NK-92 treated with Interleukin-12 subunit alpha and Interleukin-12 subunit beta, amount 100 ng/mL, for 24 hours (cell line): ENCODE data around the gene PDGFA.

Experiments
- DNase-seq: peaks from one replicate; lab custom pipeline; 2025; lab: John Stamatoyannopoulos, UW

The PDGFA gene

DNA sequence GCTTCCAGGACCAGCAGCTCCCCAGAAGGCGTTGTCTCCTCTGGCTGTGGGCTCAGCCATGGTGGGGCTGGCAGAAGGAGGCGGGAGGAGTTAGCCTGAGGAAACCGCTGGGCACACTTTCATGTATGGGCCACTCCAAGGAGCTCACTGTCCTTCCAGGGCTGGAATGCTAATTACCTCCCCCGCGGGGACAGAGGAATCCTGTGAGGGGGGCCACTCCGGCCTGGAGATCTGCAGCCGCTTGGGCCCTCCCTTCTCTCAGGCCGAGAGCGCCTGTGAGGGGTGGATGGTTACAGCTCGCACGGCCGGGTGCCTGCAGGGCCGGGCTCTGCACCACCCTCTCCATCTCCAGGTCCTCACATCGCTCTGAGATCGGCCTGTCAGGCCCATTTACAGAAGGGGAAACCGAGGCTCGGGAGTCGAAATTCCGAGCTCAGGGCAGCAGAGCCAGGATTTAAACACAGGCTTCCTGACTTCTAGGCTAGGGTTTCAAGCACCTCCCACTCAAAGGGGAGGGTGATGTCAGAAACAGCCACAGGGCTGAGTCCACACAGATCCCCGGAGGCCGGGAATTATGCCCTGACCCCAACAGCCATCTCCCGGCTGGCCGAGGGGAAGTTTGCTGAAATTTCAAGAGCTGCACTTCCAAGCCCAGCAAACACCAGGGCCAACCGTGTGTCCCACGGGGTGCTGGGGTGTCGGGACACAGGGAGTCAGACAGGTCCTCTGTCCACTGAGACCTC, 59.1 kb downstream of the PDGFA start:
- DNase-seq, result no peak

DNA sequence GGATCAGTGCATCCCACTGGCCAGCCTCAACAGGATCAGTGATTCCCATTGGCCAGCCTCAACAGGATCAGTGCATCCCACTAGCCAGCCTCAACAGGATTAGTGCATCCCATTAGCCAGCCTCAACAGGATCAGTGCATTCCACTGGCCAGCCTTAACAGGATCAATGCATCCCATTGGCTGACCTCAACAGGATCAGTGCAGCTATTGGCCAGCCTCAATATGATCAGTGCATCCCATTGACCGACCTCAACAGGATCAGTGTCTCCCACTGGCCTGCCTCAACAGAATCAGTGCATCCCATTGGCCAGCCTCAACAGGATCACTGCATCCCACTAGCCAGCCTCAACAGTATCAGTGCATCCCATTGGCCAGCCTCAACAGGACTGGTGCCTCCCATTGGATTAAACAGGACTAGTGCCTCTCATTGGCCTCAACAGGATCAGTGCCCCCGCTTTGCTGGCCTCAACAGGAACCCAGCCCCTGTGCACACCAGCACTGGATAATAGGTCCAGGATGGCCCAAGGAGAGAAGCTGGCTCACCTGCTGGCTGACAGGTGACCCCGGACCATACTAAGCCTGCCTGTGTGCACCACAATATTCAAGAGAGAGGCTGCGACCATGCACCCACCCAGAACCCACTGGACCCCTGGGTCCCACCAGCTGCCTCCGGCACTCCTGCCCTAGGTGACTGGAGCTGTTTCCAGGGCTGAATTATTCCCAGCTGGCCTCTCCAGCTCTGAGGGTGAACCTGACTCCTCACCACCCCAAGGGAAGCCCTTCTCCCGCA, 59.9 kb downstream of the PDGFA start:
- no peak for DNase-seq

DNA sequence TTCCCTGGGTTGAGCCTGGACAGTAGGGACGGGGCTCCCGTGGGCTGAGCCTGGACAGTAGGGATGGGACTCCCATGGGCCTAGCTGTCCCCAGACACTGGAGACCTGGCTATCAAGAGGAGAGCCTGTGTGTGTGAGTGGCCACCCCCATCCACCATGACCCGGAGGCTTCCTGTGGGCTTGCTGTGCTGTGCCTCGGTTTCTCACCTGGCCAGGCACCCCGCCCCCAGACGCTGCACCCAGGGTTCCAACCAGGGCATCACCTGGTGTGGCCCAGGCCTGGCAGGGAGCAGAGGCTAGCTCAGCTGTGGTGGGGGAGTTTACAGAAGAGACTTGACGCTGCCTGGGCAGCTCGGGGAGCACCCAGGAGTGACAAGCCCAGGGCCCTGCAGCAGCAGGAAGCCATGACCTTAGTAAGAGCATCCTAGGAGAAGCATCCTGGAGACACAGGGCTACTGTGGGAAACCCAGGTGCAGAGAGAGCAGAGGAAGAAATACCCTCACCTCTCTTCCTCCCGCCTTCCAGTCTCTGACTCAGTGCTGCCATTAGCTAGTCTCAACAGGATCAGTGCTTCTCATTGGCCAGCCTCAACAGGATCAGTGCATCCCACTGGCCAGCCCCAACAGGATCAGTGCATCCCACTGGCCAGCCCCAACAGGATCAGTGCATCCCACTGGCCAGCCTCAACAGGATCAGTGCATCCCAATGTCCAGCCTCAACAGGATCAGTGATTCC, 61.0 kb downstream of the PDGFA start:
- DNase-seq, result no peak

DNA sequence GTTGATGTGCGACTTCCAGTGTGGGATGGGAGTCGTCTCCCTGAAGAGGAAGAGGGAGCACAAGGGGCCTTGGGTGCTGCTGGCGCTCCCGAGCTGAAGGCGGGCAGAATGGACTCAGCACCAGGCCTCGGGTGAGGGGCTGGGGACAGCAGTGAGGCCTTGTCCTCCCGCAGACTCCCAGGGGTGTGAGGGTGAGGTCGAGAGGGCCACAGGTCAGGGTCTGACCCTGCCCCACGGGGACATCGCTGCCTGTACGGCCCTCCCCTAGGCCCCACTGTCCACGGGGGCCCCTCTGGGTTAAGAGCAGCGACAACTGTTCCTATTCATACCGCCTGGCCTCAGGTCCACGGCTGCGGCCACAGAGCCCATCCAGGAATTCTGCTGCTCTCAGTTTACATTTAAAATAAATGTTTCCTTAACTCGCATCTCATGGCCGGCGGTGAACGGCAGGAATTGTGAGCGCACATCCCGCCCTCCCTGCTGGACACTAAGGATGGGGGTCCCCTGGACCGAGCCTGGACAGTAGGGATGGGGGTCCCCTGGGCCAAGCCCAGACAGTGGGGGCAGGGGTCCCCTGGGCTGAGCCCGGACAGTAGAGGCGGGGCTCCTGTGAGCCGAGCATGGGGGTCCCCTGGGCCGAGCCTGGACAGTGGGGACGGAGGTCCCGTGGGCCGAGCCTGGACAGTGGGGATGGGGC, 61.7 kb downstream of the PDGFA start:
- no peak for DNase-seq

DNA sequence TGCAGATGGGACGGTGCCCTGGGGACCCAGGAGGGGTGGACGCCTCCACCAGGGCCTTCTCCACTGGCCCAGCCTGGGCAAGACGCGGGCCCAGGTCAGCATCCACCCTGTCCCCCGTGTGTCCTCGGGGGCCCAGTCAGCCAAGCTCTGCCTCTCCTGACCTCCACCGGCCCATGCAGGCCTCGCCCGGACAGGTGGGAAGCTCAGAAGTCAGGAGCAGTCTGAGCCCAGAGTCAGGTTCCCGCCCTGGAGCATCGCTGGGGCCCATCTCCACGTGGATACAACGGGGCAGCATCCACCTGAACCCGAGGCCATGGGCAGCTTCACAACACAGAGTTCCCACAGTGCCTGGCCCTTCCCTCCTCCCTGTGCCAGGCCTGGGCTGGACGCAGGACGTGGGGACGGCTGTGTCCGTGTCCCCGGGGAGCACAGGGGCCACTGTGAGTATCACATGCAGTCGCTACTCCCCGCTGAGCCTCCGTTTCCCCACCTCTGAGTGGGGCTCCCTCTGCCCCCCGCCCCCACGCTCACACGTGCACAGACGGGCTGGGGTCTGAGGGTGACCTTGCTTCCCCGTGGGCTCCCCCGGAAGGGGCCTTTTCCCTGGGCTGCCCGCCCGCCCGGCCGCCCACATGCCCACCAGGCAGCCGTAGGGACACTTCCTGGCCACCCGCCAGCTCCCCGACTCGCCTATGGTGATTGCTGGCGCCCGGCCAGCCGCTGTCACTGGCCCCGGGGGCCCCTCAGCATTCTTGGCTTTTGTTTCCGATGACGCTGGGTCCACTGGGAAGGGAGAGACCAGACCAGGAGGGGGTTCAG, 64.3 kb downstream of the PDGFA start:
- DNase-seq, result no peak

DNA sequence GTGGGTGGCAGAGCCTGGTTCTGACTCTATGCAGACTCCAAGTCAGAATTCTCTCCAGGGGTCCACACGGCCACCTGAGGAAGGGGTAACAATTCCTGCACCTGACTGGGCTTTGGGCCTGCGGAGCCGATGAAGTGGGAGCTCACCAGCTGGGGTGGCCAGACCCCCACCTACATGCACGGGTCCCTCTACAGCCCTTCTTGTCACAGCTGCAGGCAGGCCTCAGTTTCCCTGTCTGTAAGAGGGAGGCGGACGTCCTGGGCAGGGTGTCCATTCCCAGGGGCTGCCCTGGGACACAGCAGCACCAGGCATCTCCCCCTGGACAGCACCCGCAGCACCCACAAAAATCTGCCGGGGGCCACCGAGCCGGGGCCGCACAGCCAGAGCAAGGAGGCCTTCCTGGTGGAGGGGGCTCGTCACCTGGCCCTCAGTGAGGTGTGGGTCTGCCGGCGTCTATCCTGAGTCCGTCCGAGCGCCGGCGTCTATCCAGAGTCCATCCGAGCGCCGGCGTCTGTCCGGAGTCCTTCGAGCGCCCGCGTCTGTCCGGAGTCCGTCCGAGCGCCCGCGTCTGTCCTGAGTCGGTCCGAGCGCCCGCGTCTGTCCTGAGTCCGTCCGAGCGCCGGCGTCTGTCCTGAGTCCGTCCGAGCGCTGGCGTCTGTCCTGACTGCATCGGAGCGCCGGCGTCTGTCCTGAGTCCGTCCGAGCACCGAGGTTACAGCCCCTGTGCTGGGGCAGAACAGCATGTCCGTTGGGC, 65.1 kb downstream of the PDGFA start:
- no peak for DNase-seq

DNA sequence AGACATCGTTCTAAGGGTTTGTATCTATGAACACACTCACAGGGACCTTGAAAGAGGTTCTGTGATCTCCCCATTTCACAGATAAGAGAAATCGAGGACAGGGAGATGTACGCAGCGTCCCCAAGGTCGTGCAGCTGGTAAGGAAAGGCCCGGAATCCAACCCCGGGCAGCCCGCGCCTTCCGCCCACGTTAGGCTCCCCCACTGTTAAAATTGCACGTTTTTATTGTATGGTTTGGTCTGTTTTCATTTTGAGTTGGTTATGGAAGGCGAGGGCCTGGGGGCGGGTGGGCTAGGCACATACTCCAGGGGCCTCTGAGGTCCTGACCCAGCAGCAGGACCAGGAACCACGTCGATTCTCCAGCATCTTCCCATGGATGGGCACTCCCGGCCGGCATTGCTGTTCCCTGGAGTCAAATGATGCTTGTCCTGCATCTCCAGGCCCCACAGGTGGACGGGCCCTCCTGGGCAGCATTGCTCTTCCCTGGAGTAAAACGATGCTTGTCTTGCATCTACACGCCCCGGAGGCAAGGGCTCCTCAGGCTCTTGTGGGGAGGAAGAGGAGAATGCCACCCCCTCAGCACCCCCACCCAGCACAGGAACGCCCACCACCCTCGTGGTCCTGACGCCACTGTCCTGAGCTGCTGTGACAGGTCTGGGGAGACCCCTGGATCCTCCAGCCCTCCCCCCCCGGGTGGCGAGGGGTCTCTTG, 65.9 kb downstream of the PDGFA start:
- DNase-seq, result no peak

DNA sequence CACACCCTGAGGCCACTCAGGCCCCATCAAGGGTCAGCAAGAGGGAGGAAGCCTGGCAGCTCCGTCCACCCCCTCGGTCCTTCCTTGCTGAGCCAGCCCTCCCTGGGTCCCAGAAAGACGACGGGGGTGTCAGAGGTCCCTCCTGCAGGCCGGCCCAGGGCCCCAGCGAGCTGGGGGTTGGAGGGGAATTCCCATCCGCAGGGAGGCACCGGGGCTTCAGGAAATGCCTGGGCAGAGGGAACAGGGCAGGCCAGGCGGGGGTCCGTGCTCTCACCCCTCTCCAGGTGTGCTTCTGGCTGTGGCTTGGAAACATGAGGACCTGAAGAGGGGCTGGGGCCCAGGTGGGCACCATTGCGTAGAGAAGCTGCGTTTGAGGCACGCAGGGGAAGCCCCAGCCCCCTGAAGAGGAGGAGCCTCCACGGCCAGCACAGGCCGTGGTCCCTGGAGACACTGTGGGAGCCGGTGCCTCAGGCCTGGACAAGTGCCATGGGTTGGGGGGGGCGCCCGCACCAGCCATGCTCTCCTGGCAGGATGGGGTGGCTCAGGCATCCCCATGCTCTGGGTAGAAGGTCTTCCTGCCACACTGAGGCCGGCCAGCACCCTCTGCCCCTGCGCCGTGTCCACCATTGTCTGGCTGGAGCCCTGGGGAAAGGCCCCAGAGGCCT, 66.7 kb downstream of the PDGFA start:
- DNase-seq, result no peak

DNA sequence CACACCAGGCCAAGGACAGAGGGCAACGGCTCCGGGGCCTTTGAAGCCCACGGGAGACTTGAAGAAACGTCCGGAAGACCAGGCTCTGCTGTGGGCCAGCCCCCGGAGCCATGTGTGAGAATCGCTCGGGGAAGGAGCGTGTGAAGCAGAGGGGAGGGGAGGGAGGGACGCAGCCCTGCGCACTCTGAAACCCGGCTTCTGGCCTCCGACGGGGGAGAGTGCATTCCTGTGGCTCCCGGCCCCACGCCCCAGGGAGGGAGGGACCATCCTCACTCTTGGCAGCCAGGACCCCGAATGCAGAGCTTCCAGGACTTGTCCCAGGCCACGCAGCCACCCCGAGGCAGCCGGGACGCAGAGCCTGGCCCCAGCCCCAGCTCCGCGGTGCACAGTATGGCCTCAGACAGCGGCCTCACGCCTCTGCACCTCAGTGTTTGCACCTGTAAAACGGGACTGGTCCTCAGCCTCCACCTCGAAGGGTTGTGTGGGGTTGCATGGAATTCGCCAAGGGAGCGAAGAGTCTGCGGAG, 67.4 kb downstream of the PDGFA start:
- no peak for DNase-seq

DNA sequence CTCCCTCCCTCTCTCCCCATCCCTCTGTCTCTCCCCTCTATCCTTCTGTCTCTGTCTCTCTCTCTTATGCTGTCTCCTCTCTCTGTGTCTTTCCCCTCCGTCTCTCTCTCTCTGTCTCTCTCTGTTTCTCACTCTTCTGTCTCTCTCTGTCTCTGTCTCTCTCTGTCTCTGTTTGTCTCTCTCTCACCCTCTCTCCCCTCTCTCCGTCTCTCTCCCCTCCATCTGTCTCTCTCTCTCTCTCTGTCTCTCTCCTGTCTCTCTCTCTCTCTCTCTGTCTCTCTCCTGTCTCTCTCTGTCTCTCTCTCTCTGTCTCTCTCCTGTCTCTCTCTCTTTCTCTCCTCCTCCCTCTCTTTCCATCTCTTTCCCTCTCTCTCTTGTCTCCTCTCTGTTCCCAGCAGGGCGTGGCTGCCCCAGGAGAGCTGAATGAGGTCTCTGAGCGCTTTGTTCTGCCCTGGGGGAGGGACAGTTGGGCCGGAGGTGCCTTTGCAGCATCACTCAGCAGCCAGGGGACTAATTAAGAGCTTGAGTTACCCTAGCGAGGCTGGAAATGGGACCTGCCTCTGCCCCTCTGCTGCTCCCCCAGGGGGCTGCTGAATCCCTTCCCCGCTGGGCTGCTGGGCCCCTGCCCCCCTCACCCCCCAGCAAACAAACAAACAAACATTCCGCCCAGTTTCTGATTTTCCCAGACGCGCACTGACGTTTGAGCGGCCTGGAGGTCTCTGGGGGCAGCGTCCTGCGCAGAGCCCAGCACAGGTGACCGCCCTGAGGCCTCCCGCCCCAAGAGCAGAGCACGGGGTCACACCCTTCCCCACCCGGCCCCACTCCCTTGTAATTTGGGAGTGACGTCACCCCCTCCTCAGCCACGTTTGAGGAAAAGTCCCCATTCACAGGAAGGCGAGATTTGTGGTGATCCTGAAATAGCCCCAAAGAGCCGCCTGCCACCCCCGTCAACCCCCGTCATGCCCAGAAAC, 68.1 kb downstream of the PDGFA start:
- no peak for DNase-seq

DNA sequence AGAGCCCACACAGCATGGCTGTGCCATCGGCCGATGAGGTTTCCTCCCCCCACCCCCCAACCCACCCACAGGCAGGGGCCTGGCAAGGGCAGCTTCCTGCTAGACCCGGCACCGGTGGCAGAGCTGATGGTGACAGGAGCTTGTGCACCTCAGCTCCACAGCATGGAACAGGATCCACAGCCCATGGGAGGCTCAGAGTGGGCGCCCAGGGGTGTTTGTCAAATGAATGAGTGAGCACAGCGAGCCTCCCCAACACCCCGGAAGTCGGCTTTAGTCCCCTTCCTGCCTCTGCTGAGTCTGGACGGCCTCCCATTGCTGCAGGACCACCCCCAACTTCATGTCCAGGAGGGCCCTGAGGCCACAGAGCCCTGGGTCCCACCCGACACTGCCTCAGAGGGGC, 68.9 kb downstream of the PDGFA start:
- no peak for DNase-seq

DNA sequence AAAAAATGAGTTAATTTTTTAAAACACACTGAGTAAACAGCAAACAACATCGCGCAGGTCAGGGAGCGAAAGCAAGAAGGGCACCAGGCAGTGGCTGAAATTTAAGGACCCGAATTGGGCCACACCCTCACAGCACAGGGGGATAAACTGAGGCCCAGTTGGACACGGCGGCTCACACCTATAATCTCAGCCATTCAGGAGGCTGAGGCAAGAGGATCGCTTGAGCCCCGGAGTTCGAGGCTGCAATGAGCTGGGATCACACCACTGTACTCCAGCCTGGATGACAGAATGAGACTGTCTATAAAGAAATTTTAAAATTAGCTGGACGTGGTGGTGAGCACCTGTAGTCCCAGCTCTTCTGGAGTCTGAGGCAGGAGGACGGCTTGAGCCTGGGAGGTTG, 69.6 kb downstream of the PDGFA start:
- DNase-seq, result no peak

DNA sequence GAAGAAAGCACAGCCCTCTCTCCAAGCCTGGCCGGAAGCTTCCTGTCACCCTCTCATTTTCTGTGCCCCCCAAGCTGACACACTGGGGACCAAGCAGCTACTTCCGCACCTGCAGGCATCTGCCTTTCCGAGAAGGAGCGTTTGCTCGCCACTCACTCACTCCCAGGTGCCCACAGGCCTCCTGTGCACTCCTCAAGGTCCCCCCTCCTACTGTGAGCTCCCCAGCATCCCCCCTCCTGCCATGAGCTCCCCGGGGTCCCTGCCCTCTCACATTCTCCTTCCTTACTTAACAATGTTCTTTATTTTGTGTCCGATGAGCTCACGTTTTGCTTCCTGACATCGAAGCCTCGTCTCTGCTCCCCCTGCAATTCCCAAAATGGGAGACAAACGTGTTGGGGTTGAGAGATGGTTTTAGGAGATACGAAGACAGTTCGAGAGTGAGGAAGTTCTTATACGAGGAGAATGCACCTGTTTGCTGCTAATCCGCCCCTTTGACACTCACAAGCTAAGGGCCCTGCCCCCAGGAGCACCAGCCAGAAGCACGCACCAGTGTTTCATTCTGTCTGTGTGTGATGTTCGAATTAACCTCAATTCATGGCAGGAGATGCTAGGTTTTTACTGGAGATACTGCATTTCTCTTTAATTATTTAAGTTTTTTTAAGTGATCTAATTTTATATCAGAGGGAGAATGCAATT, 70.2 kb downstream of the PDGFA start:
- DNase-seq, result no peak

DNA sequence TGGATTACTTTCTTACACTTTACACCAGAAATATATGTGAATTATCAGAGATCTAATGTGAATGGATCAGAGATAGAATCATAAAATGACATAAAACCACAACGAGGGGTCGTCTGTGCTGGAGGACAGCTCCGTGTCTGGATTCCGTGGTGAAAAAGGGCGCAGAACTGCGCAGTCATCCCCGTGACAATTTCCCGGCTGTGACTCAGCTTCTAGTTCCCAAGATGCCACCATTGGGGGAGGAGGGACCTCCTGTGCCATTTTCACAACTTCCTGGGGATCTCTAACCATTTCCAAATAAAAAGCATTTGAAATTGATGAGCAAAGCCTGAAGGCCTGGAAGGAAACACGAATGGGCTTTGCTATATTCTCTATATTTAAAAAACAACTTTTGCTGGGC, 72.1 kb downstream of the PDGFA start:
- DNase-seq, result no peak
